ENCODE results near the gene TLCD4.

Gene TLCD4

GRCh38 chr1:95133687-95134086 lies 16.5 kb downstream of the TLCD4 start:
- TF ChIP-seq MAX (IDR thresholded peaks at IDR 0.05) = no peak
- no peak for TF ChIP-seq TAF1 (IDR thresholded peaks at IDR 0.05; ENCODE audit: low read depth)
- no peak for TF ChIP-seq ZBTB7A (IDR thresholded peaks at IDR 0.05; ENCODE audit: low read depth)
- no peak for TF ChIP-seq TEAD4 (IDR thresholded peaks at IDR 0.05)
- no peak for TF ChIP-seq CREB1 (IDR thresholded peaks at IDR 0.05; ENCODE audit: low read depth)
- TF ChIP-seq EP300 (IDR thresholded peaks at IDR 0.05; ENCODE audit: borderline replicate concordance) = no peak
- no peak for TF ChIP-seq CEBPB (IDR thresholded peaks at IDR 0.05)
- TF ChIP-seq USF1 (IDR thresholded peaks at IDR 0.05) = no peak
- no peak for TF ChIP-seq NFIC (IDR thresholded peaks at IDR 0.05)
- TF ChIP-seq TCF12 (IDR thresholded peaks at IDR 0.05; ENCODE audit: low read depth) = no peak
- TF ChIP-seq FOXM1 (IDR thresholded peaks at IDR 0.05; ENCODE audit: borderline replicate concordance, low read depth) = no peak
- TF ChIP-seq YY1 (IDR thresholded peaks at IDR 0.05; ENCODE audit: low read depth) = no peak
- no peak for TF ChIP-seq RAD21 (IDR thresholded peaks at IDR 0.05; ENCODE audit: low read depth)
- TF ChIP-seq REST (IDR thresholded peaks at IDR 0.05; ENCODE audit: low read depth) = no peak
- no peak for TF ChIP-seq EGR1 (IDR thresholded peaks at IDR 0.05)

- TF ChIP-seq FOXM1 (IDR thresholded peaks at IDR 0.05; ENCODE audit: borderline replicate concordance, low read depth) = no peak
- TF ChIP-seq TEAD4 (IDR thresholded peaks at IDR 0.05) = no peak
- TF ChIP-seq YY1 (IDR thresholded peaks at IDR 0.05; ENCODE audit: low read depth) = no peak
- no peak for TF ChIP-seq MAX (IDR thresholded peaks at IDR 0.05)
- no peak for TF ChIP-seq EP300 (IDR thresholded peaks at IDR 0.05; ENCODE audit: borderline replicate concordance)
- TF ChIP-seq TCF12 (IDR thresholded peaks at IDR 0.05; ENCODE audit: low read depth) = no peak
- TF ChIP-seq CREB1 (IDR thresholded peaks at IDR 0.05; ENCODE audit: low read depth) = no peak
- TF ChIP-seq CEBPB (IDR thresholded peaks at IDR 0.05) = no peak
- TF ChIP-seq NFIC (IDR thresholded peaks at IDR 0.05) = no peak
- TF ChIP-seq TAF1 (IDR thresholded peaks at IDR 0.05; ENCODE audit: low read depth) = no peak
- no peak for TF ChIP-seq RAD21 (IDR thresholded peaks at IDR 0.05; ENCODE audit: low read depth)
- TF ChIP-seq USF1 (IDR thresholded peaks at IDR 0.05) = no peak
- no peak for TF ChIP-seq ZBTB7A (IDR thresholded peaks at IDR 0.05; ENCODE audit: low read depth)
- TF ChIP-seq EGR1 (IDR thresholded peaks at IDR 0.05) = no peak
- no peak for TF ChIP-seq REST (IDR thresholded peaks at IDR 0.05; ENCODE audit: low read depth)
These were observed 21.1 kb downstream of the TLCD4 start for GRCh38 chr1:95138223-95138622.

GRCh38 chr1:95139039-95139438 lies 21.9 kb downstream of the TLCD4 start:
- TF ChIP-seq RAD21 (IDR thresholded peaks at IDR 0.05; ENCODE audit: low read depth) (no peak), EP300 (IDR thresholded peaks at IDR 0.05; ENCODE audit: borderline replicate concordance) (no peak), MAX (IDR thresholded peaks at IDR 0.05) (no peak), REST (IDR thresholded peaks at IDR 0.05; ENCODE audit: low read depth) (no peak), NFIC (IDR thresholded peaks at IDR 0.05) (no peak), ZBTB7A (IDR thresholded peaks at IDR 0.05; ENCODE audit: low read depth) (no peak), YY1 (IDR thresholded peaks at IDR 0.05; ENCODE audit: low read depth) (no peak), EGR1 (IDR thresholded peaks at IDR 0.05) (no peak), FOXM1 (IDR thresholded peaks at IDR 0.05; ENCODE audit: borderline replicate concordance, low read depth) (no peak), CREB1 (IDR thresholded peaks at IDR 0.05; ENCODE audit: low read depth) (no peak), TCF12 (IDR thresholded peaks at IDR 0.05; ENCODE audit: low read depth) (no peak), TAF1 (IDR thresholded peaks at IDR 0.05; ENCODE audit: low read depth) (no peak)

GRCh38 chr1:95140791-95141190 lies 23.6 kb downstream of the TLCD4 start:
- TF ChIP-seq YY1 (IDR thresholded peaks at IDR 0.05; ENCODE audit: low read depth) = no peak
- no peak for TF ChIP-seq EGR1 (IDR thresholded peaks at IDR 0.05)
- TF ChIP-seq FOXM1 (IDR thresholded peaks at IDR 0.05; ENCODE audit: borderline replicate concordance, low read depth) = no peak
- TF ChIP-seq TEAD4 (IDR thresholded peaks at IDR 0.05) = no peak
- no peak for TF ChIP-seq NFIC (IDR thresholded peaks at IDR 0.05)
- no peak for TF ChIP-seq ZBTB7A (IDR thresholded peaks at IDR 0.05; ENCODE audit: low read depth)

Measured in Ishikawa (cell line).